Ishikawa (cell line): ENCODE results near the gene CARMIL1.

ENCODE experiments used
- CEBPB ChIP-seq: IDR thresholded peaks from 2 replicates; pipeline ENCODE4 v1.6.1; 2012
- EGR1 ChIP-seq: IDR thresholded peaks from 2 replicates; pipeline ENCODE4 v1.6.1; 2012
- EP300 ChIP-seq: IDR thresholded peaks from 2 replicates; pipeline ENCODE4 v1.6.1; 2012; ENCODE audit warnings: borderline replicate concordance
- FOXM1 ChIP-seq: IDR thresholded peaks from 2 replicates; pipeline ENCODE4 v1.6.1; 2012; ENCODE audit warnings: low read depth, borderline replicate concordance
- NFIC ChIP-seq: IDR thresholded peaks from 2 replicates; pipeline ENCODE4 v1.6.1; 2012
- RAD21 ChIP-seq: IDR thresholded peaks from 2 replicates; pipeline ENCODE4 v1.6.1; 2012; ENCODE audit warnings: low read depth
- TAF1 ChIP-seq: IDR thresholded peaks from 2 replicates; pipeline ENCODE4 v1.6.1; 2012; ENCODE audit warnings: low read depth, mild to moderate bottlenecking
- TCF12 ChIP-seq: IDR thresholded peaks from 2 replicates; pipeline ENCODE4 v1.6.1; 2012; ENCODE audit warnings: low read depth
- YY1 ChIP-seq: IDR thresholded peaks from 2 replicates; pipeline ENCODE4 v1.6.1; 2012; ENCODE audit warnings: low read depth
- ZBTB7A ChIP-seq: IDR thresholded peaks from 2 replicates; pipeline ENCODE4 v1.6.1; 2012; ENCODE audit warnings: low read depth
- TF ChIP-seq, protein P1 (sequence below): IDR thresholded peaks from 2 replicates; pipeline ENCODE4 v1.6.1; 2012
- TF ChIP-seq, protein P2 (sequence below): IDR thresholded peaks from 2 replicates; pipeline ENCODE4 v1.6.1; 2012

DNA sequence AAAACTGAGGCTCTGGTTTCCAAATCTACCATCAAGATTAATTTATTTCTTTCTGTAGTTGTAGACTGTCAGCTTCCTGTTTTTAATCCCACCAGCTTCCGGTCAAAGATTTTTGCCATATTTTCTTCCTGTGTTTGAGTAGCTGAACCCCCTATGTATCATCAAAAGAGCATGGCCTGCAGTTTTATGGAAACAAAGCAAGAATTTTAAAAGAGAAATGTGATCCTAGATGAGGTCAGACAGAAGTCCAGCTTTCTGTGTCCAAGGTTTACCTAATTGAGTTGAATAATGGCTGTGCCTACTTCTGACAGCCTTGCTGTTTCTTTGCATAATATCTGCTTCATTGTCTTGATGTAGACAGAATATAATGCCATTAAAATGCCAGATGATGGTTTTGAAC is 163.7 kb downstream of the CARMIL1 start:
- TF ChIP-seq FOXM1 (no peak), YY1 (no peak), RAD21 (no peak), NFIC (no peak), EP300 (no peak), ZBTB7A (no peak), CEBPB (no peak), TAF1 (no peak), TCF12 (no peak), EGR1 (no peak)
- TF ChIP-seq, protein P1, sequence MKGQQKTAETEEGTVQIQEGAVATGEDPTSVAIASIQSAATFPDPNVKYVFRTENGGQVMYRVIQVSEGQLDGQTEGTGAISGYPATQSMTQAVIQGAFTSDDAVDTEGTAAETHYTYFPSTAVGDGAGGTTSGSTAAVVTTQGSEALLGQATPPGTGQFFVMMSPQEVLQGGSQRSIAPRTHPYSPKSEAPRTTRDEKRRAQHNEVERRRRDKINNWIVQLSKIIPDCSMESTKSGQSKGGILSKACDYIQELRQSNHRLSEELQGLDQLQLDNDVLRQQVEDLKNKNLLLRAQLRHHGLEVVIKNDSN: no peak
- TF ChIP-seq, protein P2, sequence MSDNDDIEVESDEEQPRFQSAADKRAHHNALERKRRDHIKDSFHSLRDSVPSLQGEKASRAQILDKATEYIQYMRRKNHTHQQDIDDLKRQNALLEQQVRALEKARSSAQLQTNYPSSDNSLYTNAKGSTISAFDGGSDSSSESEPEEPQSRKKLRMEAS: no peak
